ENCODE data around the gene DYNLRB1. TPM values are rescaled to one million over a fixed set of nuclear protein-coding genes. Genes with fewer than 3 reads are reported as not detected.
A peak's percentile ranks its signal among the peaks of the same experiment; 100 is the strongest.
"Not testable (repeated sequence)": the region's sequence is repeated elsewhere in the genome, so short reads cannot be mapped to it uniquely, and the experiment has no call there.

DYNLRB1 gene
- total RNA-seq, 1 experiment from 2014 or later, result 200 TPM

DNA sequence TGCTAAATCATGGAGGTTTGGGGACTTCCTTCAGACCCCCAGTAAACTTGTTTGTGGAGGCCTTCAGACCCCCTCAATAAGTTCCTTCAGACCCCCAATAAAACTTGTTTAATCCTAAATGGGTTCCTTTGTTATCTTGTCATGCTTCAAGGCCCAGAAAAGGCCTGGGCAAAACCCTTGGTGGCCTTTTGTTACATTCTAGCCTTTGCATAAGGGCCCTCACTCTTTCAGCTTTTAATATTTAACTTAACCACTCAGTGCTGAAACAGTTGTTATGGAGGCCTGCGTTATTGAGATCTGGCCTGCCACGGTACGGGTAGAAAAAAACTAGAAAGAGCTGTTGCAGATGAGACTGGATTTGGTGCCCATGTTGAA, 4.3 kb upstream of the DYNLRB1 start:
- DNase-seq (ENCODE audit: low spot score), result no peak

DNA sequence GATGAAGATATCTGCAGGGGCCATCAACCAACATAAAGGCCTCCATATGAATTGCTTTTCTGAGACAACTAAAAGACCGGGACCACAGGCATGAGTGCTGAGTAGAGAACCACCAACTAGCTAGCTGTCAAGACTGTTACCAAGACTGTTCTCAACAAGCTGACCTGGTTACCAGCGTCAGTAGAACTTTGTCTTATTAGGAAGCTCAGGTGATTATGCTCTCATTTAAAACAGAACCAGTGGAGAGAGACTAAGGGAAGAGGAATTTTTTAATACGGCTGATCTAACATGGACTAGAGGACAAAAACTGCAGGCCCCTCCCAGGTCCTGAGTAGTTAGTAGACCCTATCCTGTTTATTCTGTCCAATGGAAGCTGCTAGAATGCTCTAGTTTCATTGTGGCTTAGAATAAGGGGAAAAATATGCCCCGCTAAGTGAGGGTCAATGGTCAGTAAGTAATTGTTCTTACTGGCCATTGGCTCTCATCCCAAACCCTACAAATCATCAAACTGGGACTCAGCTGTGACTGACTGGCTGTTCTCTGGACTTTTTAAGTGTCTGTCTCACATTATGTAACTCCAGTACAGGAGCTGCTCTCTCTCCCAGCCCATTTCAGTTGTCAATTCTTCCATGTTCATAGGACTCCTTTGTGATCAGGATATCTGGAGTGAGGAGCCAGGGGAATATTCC, 3.8 kb upstream of the DYNLRB1 start:
- no peak for DNase-seq (ENCODE audit: low spot score)

DNA sequence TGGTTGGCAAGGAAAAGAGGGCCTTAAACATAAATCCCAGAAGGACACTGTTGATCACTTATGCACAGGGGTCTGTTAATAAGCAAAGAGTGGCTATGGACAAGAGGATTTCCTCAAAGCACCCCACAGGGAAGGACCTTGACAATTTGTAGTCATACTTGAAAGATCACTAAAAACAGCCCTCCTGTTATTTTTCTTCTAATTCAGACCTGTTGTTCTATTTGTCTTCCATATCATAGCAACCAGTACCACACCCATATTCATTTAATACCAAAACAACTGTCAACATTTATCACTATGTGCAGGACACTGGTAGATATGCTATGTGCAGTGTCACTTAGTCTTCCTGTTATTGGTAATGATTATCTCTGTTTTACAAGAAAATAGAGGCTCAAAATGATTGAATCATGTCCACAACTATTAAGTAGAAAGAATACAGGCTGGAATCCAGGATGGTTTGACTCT, 3.2 kb upstream of the DYNLRB1 start:
- DNase-seq (ENCODE audit: low spot score), result no peak

DNA sequence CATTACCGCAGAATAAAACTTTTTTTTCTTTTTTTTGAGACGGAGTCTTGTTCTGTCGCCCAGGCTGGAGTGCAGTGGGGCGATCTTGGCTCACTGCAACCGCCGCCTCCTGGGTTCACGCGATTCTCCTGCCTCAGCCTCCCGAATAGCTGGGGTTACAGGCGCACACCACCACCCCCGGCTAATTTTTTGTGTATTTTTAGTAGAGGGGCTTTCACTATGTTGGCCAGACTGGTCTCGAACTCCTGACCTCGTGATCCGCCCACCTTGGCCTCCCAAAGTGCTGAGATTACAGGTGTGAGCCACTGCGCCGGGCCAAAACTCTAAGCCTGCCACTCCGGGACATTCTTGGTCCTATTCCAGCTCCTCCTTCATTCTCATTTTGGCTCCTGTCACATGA, 2.2 kb upstream of the DYNLRB1 start:
- DNase-seq (ENCODE audit: low spot score), result not testable (repeated sequence)

DNA sequence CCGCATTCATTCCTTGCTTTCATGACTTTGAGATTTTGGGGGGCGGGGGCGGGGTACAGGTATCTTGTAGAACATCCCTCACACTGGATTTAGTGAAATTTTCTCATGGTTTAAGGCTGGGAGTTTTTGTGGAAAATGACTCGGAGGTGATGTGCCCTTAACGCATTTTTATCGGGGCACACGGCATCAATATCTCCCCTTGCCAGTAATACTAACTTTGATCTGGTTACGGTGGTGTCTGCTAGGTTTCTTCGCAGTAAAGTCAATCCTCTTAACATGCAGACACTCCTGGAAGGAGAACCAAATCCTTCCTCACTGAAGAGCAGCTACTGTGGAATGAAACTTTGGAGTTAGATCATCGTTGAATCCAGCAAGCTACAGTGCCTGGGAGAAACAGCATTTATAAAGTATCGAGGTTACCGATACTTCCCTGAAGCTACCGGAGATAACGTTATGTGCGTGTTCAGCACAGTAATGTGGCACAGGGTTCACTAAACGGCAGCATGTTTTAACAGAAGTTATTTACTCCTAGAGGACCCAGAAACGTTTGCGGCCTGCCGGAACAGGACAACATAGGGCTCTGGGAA, 1.2 kb upstream of the DYNLRB1 start:
- no peak for DNase-seq (ENCODE audit: low spot score)

DNA sequence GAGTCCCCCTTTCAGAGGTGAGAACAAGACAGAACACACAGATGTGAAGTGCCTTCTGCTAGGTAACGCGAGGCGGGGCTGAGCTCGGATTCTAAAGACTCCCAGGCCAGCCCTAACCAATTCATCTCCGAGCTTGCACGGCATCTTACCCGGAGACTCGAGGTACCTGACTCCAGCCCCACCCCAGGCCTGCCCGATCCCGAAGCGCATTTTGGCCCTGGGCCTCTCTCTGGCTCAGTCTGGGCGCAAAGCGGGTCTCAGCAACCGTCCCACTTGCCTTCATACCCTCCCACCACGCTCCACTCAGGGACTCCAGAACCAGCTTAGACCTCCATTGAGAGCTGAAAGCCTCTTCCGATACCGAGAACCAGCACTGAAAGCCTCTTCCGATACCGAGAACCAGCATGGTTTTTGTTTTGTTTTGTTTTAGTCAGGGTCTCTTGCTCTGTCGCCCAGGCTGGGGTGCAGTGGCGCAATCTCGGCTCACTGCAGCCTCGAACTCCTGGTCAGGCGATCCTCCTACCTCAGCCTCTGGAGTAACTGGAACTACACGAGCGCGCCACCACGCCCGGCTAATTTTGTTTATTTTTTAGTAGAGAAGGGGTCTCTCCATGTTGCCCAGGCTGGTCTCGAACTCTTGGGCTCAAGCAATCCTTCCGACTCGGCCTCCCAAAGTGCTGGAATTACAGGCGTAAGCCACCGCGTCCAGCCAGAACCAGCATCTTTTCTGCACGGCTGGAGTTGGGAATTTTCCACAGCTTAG, 557 bp upstream of the DYNLRB1 start:
- no peak for DNase-seq (ENCODE audit: low spot score)

DNA sequence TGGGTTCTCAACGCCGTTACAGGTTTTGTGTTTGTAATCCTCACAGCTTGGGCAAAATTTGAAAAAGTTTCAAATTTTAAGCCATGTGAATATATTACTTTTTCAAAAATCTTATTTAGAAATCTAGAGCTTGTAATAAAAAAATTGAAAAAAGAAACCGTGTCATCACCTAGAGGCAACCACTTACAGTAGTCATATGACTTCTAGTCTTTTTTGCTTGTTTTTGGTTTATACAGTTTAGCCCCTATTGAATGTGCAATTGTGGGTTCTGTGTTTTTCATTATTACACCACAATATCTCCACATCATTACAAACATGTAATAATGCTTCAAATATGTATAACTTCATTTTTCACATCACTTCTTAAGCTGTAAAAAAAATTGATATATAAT, 888 bp downstream of the DYNLRB1 start:
- DNase-seq (ENCODE audit: low spot score), result no peak

DNA sequence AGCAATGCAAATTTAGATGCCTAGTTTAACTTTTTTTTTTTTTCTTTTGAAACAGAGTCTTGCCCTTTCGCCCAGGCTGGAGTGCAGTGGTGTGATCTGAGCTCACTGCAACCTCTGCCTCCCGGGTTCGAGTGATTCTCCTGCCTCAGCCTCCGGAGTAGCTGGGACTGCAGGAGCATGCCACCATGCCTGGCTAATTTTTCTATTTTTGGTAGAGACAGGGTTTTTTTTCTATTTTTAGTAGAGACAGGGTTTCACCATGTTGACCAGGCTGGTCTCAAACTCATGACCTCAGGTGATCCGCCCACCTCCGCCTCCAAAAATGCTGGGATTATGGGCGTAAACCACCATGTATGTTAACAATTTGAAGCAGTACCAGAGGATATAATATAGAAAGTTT, 2.6 kb downstream of the DYNLRB1 start:
- not testable (repeated sequence) for DNase-seq (ENCODE audit: low spot score)

DNA sequence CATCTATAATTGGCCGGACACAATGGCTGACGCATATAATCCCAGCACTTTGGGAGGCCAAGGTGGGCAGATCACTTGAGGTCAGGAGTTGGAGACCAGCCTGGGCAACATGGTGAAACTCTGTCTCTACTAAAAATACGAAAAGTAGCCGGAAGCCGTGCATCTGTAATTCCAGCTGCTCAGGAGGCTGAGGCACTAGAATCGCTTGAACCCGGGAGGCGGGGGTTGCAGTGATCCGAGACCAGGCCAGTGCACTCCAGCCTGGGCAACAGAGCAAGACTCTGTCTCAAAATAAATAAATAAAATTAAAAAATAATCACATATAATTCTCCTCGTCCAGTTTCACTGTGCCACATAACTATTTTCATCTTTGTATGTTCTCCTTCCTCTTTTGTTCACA, 3.6 kb downstream of the DYNLRB1 start:
- DNase-seq (ENCODE audit: low spot score), result not testable (repeated sequence)

DNA sequence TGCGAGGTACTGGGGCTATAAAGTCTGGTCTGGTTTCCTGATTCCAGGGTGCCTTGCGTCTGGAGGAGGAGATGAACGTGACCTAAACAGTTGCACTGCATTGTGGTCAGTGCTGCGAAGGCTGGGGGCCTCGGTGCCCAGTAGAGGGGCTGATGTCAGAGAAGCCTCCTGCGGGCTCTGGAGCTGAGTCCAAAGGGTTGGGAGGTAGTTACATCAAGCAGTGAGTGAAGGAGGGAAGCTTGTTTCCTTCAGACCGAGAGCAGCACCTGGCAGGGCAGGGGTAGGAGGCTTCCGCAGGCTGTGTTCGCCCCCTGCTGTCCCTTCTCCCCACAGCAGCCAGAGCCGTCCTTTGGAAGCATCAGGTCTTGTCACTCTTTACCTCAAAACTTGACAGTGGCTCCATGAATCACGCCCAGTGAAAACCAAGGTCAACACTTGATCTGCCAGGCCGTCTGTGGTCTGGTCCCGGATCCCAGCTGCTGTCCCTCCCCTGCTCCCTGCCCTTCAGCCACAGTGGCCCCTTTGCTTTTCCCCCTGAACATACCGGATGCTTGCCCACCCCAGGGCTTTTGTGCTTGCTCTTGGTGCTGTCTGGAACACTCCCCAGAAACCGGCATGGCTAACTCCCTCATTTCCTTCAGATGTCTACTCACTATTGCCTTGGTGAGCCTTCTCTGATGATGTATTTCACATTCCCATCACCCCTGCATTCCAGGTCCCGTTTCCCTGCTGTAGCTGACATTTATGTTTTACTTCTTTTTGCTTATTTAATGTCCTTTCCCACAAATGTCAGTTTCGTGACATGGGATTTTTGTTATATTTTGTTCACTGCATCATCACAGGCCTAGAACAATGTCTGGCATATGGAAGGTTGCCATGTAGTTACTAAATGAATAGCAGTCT, 7.0 kb downstream of the DYNLRB1 start:
- peak; percentile 62 for DNase-seq (ENCODE audit: low spot score)

DNA sequence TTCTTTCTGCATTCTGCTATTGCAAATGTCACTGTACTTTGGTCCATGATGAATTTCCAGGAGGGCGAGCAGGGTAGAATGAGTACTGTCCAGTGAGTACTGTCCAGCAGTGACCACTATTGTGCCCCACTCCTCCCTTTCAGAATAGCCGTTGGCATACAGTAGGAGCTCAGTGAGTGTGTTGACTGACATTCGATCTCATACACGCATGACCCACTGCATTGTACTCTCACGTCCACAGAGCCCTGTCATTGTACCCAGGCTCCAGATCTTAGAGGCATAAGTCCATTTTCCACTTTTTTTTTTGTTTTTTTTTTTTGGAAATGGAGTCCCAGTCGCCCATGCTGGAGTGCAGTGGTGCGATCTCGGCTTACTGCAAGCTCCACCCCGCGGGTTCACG, 8.2 kb downstream of the DYNLRB1 start:
- no peak for DNase-seq (ENCODE audit: low spot score)

DNA sequence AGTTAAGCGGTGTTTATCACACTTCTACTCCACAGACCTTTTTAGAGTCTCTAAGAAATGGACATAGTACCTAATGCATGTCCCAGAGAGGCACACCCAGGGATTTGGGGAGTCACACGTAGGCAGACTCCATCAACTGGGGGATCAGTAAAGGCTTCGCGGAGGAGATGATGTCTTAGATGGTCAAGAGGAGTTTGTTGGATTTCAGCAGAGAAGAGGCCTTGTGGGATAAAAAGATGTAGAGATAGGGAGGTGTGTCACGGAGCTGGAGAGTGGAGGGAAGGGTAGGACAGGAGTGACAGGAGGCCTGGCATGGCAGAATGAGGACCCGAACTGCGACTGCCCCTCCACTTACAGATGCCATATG, 9.1 kb downstream of the DYNLRB1 start:
- no peak for DNase-seq (ENCODE audit: low spot score)

DNA sequence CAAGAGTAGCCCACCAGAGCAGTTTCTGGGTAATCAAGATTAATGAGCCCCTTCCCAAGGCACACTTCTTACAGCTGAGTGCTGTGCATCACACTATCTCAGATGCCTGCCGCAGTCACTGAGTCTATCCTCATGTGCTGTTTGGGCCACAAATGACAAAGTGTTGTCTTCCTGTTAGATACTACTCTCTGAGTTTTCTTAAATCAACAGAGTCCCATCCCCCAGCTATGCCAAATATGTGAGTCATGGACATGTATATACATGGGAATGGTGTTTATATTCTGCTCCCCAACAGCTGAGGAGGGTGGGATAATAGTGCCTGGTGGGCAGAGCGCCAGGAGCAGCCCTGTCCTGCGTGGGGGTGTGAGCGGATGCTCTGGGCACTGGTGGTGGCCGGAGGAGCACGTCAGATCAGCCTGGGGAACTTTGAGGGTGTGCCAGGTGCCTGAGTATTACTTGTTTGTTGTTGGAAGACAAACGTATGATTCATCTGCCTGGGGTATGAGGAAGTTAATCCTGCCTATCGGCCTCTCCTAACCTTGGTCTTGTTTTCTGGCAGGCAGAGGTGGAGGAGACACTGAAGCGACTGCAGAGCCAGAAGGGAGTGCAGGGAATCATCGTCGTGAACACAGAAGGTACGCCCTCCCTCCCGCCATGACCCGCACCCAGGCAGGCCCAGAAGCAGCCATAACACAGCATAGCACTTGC, 9.6 kb downstream of the DYNLRB1 start:
- peak; percentile 100 for DNase-seq (ENCODE audit: low spot score)

DNA sequence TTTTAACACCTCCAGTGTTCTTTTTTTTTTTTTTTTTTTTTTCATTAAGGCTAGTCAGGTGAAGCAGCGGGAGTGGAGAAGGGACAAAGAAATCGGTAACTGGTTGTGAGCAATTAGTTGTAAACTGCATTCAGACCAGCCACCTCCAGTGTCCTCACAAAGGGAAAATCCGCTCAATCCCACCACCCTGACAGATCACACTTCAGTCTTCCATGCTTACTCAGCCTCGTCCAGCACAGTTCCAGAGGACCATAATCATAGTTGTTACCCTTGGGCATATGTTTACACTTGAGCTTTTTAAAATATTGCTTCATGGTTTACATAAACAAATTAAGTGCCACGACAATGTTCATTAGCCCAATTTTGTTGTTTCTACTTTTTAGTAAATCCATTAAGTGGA, 10.2 kb downstream of the DYNLRB1 start:
- no peak for DNase-seq (ENCODE audit: low spot score)

DNA sequence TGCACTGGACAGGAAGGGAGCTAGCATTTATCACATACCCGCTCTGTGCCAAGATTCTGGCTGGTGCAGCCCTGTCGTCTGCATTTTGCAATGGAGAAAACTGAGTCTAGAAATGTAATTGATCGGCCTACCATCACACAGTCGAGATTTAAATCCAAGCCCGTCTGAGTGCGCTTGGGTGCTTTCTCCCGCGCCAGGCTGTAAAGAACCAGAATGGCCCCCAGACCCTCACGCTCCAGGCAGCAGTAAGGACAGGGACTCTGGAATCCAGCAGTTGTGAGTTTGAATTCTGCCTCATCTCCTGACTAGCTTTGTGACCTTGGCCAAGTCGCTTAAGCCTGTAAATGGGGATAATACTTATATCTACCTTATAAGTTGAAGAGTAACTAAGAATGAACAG, 10.8 kb downstream of the DYNLRB1 start:
- DNase-seq (ENCODE audit: low spot score), result no peak

DNA sequence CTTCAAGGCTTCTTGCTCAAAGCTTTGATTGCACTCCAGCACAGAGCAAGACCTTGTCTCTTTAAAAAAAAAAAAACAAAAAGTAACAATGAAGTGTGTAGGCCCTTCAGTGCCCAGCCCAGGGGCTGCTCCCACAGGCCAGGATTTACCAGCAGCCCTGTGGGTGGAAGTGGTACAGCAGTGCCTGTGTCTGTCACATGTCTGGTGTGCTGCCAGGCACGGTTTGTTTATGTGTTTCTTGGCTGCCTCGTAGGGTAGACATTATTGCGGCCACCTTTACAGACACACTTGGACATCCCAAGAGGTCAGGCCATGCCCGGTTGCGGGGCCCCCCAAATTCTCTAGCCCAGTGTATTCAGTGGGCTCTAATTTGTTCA, 12.7 kb downstream of the DYNLRB1 start:
- no peak for DNase-seq (ENCODE audit: low spot score)

DNA sequence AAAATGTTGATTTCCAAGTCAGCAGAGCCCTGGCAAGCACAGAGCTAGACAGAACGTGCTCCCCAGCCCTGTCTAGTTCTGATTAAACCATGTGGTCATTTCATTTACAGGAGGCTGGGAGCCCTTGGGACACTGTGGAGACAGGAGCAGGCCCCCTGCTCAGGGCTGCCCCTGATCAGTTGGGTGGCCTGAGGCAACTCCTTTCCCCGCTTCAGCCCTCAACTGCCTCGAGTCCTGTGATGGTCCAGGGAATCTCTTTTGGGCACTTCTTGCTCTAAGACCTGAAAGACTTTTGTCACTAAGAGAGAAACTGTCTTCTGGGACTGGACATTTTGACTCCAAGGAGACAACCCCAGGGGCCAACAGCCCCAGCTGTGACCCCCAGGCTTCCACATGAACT, 13.5 kb downstream of the DYNLRB1 start:
- no peak for DNase-seq (ENCODE audit: low spot score)

DNA sequence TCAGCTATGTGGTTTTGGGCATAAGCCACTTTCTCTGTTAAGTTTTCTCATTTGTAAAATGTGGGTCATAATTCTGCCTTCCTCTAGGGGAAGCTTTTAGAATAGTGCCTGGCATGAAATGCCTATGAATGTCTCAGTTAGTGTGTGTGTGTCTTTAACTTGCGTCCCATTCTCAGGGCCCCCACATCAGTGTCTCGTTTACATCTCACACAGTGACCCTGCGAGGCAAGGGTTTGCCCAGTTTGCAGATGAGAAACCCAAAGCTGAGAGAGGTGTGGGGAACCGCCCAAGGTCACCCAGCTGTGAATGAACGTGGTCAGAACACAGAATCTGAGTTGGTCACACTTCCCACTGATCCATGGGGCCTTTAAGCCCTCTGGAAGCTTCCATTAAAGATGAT, 14.1 kb downstream of the DYNLRB1 start:
- DNase-seq (ENCODE audit: low spot score), result no peak

DNA sequence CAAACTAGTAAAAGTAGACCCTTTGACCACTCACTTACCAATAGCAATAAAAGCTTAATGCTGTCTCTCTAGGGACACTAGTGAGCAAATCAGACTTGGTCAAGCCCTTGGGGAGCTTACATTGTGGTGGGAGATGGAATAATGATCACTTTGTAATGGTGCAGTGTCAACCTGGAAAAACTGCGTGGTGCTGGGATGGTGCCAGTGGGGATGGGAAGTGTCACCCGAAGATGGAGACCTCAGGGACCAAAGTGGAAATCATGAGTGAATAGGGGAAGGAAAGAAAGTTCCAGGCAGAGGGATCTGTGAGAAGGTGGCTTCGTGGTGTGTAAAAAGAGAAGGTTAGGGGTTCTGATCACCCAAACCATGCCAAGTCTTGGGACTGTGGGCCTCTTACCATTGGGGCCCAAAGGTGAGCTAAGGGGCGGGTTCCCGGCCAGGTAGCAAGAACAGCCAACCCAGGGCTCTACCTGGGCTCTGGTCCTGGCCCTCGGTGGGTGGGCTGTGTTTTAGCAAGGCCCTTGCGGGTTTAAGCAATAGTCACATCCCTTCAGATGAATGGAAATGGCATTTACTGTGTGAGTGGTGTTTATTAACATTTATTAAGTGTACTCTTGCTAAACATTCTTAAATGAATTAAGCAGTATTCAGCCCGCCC, 15.5 kb downstream of the DYNLRB1 start:
- no peak for DNase-seq (ENCODE audit: low spot score)

DNA sequence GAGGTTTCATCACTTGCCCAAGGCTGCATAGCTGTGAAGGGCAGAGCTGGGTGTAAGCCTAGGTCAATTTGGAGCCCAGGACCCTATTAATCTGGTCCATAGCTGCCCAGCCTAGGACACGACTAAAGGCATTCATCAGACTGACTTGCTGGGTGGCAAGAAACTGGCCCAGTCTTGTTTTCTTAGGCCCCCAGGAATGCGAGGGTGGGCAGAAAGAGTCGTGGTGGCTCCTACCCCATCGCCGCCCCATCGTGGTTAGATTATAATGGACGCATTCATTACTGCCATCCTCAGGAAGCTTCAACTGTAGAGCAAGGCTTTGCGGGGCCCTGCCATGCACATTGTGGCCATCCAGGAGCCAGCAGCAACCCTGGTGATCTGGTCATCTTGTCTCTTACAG, 16.1 kb downstream of the DYNLRB1 start:
- DNase-seq (ENCODE audit: low spot score), result no peak

DNA sequence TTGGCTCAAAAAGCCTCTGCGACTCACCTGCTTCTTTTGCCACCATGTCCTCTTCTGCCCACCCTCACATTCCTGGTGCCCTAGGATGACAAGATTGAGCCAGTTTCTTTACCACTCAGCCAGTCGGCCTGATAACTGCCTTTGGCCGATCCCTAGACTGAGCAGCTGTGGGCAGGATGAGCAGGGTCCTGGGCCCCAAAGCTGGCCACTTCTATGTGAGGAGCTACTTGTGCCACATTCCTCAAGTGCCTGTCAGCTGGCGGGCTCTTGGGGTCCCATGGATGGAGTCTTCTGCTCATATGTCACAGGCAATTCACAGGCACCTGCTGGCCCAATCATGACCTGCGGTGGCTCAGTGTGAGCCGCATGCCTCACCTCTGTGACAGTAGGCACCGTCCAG, 16.5 kb downstream of the DYNLRB1 start:
- DNase-seq (ENCODE audit: low spot score), result no peak

Measured in A172 (cell line).